HG03439 (cell line): Measurements from ENCODE around the gene GJA4.
"Not testable (repeated sequence)": the region's sequence is repeated elsewhere in the genome, so short reads cannot be mapped to it uniquely, and the experiment has no call there.

ENCODE experiments used
- ATAC-seq: cut with Tn5 transposase; IDR thresholded peaks from one replicate; pipeline ENCODE4 v1.9.1; 2021; ENCODE audit warnings: mild to moderate bottlenecking, moderate library complexity; ENCODE audit not compliant: unreplicated experiment

Gene GJA4

GRCh38 chr1:34787461-34788420 lies 5.1 kb upstream of the GJA4 start:
- no peak for ATAC-seq

- ATAC-seq = no peak
Measured at GRCh38 chr1:34790985-34791384, 1.8 kb upstream of the GJA4 start.

GRCh38 chr1:34792424-34792823 lies 375 bp upstream of the GJA4 start:
- no peak for ATAC-seq

- ATAC-seq = no peak
Measured at GRCh38 chr1:34794001-34794789, 1.4 kb downstream of the GJA4 start.

GRCh38 chr1:34794790-34795180 lies 2.0 kb downstream of the GJA4 start:
- ATAC-seq = no peak

DNA sequence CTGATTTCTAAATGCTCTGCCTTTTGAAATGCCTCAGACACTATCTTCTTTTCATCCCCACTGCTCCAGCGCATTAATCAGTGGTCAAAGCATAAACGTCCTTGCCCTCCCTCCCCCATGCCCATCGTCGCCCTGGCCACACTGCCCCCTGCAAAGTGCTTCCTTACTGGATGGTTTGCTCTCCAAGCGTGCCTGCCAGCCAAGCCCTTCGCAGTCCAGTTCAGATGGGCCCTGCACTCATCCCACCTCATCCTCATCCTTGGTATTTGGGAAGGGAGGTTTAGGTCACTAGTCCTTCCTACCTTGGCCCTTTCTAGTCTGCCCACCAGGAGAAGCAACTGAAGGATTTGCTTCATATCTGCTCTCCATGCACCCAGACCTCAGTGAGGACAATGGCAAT lies 3.1 kb downstream of the GJA4 start:
- ATAC-seq = no peak

- no peak for ATAC-seq
Measured at GRCh38 chr1:34796990-34797389, 4.2 kb downstream of the GJA4 start.

- no peak for ATAC-seq
Measured at GRCh38 chr1:34800214-34800613, 7.4 kb downstream of the GJA4 start.

- ATAC-seq = no peak
Measured at GRCh38 chr1:34803770-34804169, 11.0 kb downstream of the GJA4 start.

GRCh38 chr1:34806396-34806795 lies 13.6 kb downstream of the GJA4 start:
- ATAC-seq = no peak

DNA sequence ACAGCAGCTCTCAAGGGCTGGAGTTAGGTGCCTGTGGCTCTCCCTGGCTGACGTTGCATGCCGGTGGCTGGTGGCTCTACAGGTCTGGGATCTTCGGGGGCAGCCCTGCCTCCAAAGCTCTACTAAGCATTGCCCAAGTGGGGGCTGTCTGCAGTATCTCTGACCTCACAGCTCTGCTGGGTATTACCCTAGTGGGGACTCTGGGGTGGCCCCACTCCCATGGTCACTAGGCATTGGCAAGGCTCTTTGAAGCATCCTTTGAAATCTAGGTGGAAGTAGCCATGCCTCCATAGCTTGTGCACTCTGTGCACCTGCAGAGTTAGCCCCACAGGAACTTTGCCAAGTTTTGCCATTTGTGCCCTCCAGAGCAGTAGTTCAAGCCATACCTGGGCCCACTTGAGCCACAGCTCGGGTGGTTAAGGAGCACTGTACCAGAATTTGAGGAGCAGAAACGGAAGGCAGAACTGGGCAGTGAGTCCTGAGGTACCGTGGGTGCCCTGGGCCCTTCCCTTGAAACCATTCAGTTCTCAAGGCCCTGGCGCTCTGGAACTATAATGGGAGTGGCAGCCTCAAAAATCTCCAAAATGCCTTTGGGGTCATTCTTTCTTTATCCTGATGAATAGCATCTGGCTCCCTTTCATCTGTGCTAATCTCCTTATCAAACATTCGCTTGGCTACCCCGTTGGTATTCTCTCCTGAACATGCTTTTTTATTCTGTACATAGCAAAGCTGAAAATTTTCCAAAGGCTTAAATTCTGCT lies 15.4 kb downstream of the GJA4 start:
- ATAC-seq = no peak

DNA sequence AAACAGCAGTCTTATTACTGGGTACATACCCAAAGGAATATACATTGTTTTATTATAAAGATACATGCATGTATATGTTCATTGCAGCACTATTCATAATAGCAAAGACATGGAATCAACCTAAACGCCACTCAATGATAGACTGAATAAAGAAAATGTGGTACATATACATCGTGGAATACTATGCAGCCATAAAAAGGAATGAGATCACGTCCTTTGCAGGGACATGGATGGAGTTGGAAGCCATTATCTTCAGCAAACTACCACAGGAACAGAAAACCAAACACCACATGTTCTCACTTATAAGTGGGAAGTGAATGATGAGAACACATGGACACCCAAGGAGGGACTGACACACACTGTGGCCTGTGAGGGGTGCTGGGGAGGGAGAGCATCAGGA lies 18.0 kb downstream of the GJA4 start:
- not testable (repeated sequence) for ATAC-seq

GRCh38 chr1:34816332-34816731 lies 23.5 kb downstream of the GJA4 start:
- ATAC-seq = no peak

- no peak for ATAC-seq
Measured at GRCh38 chr1:34816778-34817177, 24.0 kb downstream of the GJA4 start.

DNA sequence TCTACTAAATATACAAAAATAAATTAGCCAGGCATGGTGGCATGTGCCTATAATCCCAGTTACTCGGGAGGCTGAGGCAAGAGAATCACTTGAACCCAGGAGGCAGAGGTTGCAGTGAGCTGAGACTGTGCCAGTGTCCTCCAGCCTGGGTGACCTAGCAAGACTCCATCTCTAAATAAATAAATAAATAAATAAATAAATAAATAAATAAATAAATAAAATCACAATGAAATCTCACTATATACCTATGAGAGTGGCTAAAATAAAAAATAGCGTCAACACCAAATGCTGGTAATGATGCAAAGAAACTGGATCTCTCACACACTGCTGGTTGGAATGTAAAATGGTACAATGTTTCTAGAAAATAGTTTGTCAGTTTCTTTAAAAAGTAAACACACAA lies 26.1 kb downstream of the GJA4 start:
- ATAC-seq = not testable (repeated sequence)

DNA sequence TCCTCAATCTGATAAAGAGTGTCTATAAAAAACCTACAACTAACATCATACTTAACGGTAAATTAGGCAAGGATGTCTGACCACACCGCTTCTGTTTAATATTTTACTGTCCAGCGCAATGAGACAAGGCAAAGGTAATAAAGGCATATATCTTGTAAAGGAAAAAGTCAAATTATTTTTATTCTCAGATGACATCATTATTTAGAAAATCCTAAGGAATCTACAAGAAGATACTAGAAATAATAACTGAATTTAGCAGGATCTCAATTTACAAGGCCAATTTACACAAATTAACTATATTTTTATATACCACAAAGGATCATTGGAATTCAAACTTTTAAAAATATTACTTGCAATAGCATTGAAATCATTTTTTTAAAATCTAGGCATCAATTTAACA lies 29.4 kb downstream of the GJA4 start:
- no peak for ATAC-seq

DNA sequence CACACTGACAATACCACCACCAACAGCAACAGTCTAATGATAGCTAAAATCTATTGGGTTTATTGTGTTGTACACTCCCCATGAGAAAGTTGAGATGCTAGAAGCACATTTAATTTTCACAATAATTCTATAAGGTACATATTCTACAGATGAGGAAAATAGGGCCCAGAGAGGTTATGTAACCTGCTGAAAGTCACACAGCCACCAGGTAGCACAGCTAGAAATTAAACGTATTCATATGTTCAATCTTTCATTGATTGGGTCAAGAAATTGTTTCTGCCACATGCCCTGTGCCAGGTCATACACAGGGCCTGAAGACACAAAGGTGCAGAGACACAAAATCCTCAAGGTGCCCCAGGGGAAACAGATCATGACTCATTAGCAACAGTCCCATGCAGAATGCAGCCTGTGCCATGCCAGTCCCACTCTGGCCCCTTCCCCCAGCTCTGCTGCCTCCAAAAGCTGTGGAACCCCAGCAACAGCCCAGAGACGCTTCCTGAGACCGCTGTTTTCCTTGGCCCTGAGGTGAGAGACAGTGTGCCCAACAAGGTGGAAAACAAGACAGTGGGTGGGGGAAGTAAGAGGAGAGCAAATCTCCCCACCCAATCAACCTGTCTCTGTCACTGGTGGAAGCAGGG lies 32.1 kb downstream of the GJA4 start:
- no peak for ATAC-seq

DNA sequence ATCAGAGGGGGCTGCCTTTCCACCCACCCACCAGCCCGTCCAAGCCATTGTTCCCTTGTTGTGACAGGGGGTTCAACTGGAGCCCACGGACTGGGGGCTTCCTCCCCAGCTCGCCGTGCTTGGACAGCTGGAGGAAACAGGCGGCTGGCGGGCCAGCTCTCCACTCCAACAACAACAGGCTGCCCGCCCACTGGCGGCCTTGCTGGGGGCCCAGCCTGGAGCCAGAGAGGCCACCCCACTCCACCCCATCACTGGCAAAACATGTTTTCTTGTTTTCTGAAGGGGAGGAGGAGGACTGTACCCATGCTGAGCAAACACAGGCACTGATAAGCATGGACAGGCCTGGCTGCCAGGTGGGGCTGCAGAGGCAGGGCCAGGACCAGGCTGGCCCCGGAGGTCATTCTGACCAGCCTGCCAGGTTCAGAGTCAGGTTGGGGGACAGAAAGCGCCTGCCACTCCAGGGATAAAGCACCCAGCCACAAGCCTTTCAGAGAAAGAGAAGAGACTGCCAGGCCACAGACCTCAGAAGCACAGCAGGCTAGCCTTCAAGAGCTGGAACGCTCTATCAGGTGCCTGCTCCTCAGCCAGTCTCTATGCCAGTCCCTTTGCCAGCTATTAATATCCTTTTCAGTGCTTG lies 32.8 kb downstream of the GJA4 start:
- ATAC-seq = no peak

- ATAC-seq = no peak
Measured at GRCh38 chr1:34827341-34827941, 34.6 kb downstream of the GJA4 start.

- no peak for ATAC-seq
Measured at GRCh38 chr1:34828611-34829010, 35.8 kb downstream of the GJA4 start.
